Upper lobe of right lung (tissue), 1 donor: ENCODE data around the gene PLTP. TPM values are rescaled to one million over a fixed set of nuclear protein-coding genes. Genes with fewer than 3 reads are reported as not detected.
A peak's percentile ranks its signal among the peaks of the same experiment; 100 is the strongest.
"Not testable (repeated sequence)": the region's sequence is repeated elsewhere in the genome, so short reads cannot be mapped to it uniquely, and the experiment has no call there.

ENCODE experiments used
- ATAC-seq: fragments of 200-7000 bp; cut with Tn5 transposase; one replicate; pipeline ENCODE4 v1.9.1; 2020; ENCODE audit warnings: mild to moderate bottlenecking, moderate library complexity
- DNase-seq: peaks from one replicate; pipeline ENCODE4 v3.0.0-alpha.2; 2020
- H3K27ac ChIP-seq: fragments of 200-600 bp; one replicate; pipeline ENCODE4 v1.8.0; 2022
- H3K27me3 ChIP-seq: fragments of 200-600 bp; one replicate; pipeline ENCODE4 v1.8.0; 2022; ENCODE audit warnings: mild to moderate bottlenecking
- H3K36me3 ChIP-seq: fragments of 200-600 bp; one replicate; pipeline ENCODE4 v1.8.0; 2022
- H3K4me1 ChIP-seq: fragments of 200-600 bp; one replicate; pipeline ENCODE4 v1.8.0; 2022
- H3K4me3 ChIP-seq: fragments of 200-600 bp; one replicate; pipeline ENCODE4 v1.8.0; 2022; ENCODE audit warnings: mild to moderate bottlenecking
- H3K9me3 ChIP-seq: fragments of 200-600 bp; one replicate; pipeline ENCODE4 v1.8.0; 2022
- CTCF ChIP-seq: fragments of 200-600 bp; IDR thresholded peaks from one replicate; pipeline ENCODE4 v1.8.0; 2022; ENCODE audit warnings: antibody characterized with exemption
- intact Hi-C: fragments of 100-400 bp; cut with DNase I; formaldehyde crosslinking; loops from one replicate; pipeline ENCODE4 v1.11.0; 2022
- total RNA-seq: library from RNA; stranded (reverse); fragmentation: NEBNext Ultra II Directional; extraction: Animal tissue kit (Norgen Biotek cat#: 25700); gene quantifications from one replicate; pipeline ENCODE4 v1.2.1, GENCODE V29; 2021
- donor health status: DM: no; HTN: yes; CAD: no; lungs with severe emphysema.

Gene PLTP
- total RNA-seq, 1 donor from 2014 or later: 65.9 TPM

GRCh38 chr20:45933266-45934045, 21.5 kb upstream of the PLTP start:
- peak overlapping the region; percentile 100 for H3K27ac ChIP-seq
- intact Hi-C loops: no loop called here
- peak; percentile 38 for TF ChIP-seq CTCF
- no peaks in the 10 kb centered on the region for H3K27me3 ChIP-seq
- H3K4me1 ChIP-seq: peaks cover 14% of the 10 kb centered on the region
- peaks cover 14% of the 10 kb centered on the region for H3K36me3 ChIP-seq
- ATAC-seq (peak; percentile 52), DNase-seq (peak; percentile 80)
- H3K9me3 ChIP-seq: no peaks in the 10 kb centered on the region
- peak overlapping the region; percentile 99 for H3K4me3 ChIP-seq

- H3K4me3 ChIP-seq, H3K9me3 ChIP-seq, H3K27me3 ChIP-seq, intact Hi-C loops, H3K36me3 ChIP-seq, H3K27ac ChIP-seq, ATAC-seq, DNase-seq: not testable (repeated sequence)
- H3K4me1 ChIP-seq: peaks cover 13% of the 10 kb centered on the region
Observed at GRCh38 chr20:45931680-45932079, 19.7 kb upstream of the PLTP start.

GRCh38 chr20:45927071-45927878, 15.3 kb upstream of the PLTP start:
- intact Hi-C loops: no loop called here
- peak; percentile 29 for ATAC-seq
- H3K4me3 ChIP-seq: no peak overlapping the region

GRCh38 chr20:45926731-45927070, 14.7 kb upstream of the PLTP start:
- ATAC-seq (no peak), DNase-seq (no peak)
- Histone ChIP-seq H3K4me3 (no peak overlapping the region), H3K27ac (no peak overlapping the region), H3K36me3 (no peaks in the 10 kb centered on the region), H3K4me1 (peaks cover 9% of the 10 kb centered on the region), H3K27me3 (no peaks in the 10 kb centered on the region), H3K9me3 (no peaks in the 10 kb centered on the region)
- no peak for TF ChIP-seq CTCF
- intact Hi-C loops: no loop called here

More at GRCh38 chr20:45927071-45927878, 15.3 kb upstream of the PLTP start:
- Histone ChIP-seq H3K27ac (no peak overlapping the region), H3K36me3 (no peaks in the 10 kb centered on the region), H3K27me3 (no peaks in the 10 kb centered on the region), H3K4me1 (peaks cover 9% of the 10 kb centered on the region), H3K9me3 (no peaks in the 10 kb centered on the region)
- TF ChIP-seq CTCF: no peak
- no peak for DNase-seq

GRCh38 chr20:45925821-45926506, 14.0 kb upstream of the PLTP start:
- Histone ChIP-seq H3K9me3 (no peaks in the 10 kb centered on the region), H3K36me3 (no peaks in the 10 kb centered on the region), H3K27ac (no peak overlapping the region), H3K4me1 (peaks cover 10% of the 10 kb centered on the region), H3K27me3 (no peaks in the 10 kb centered on the region), H3K4me3 (no peak overlapping the region)
- TF ChIP-seq CTCF: no peak
- DNase-seq: no peak
- intact Hi-C loops: no loop called here
- ATAC-seq: no peak
